ENCODE data around the gene DTD2.
"Not testable (repeated sequence)": the region's sequence is repeated elsewhere in the genome, so short reads cannot be mapped to it uniquely, and the experiment has no call there.

Gene DTD2

DNA sequence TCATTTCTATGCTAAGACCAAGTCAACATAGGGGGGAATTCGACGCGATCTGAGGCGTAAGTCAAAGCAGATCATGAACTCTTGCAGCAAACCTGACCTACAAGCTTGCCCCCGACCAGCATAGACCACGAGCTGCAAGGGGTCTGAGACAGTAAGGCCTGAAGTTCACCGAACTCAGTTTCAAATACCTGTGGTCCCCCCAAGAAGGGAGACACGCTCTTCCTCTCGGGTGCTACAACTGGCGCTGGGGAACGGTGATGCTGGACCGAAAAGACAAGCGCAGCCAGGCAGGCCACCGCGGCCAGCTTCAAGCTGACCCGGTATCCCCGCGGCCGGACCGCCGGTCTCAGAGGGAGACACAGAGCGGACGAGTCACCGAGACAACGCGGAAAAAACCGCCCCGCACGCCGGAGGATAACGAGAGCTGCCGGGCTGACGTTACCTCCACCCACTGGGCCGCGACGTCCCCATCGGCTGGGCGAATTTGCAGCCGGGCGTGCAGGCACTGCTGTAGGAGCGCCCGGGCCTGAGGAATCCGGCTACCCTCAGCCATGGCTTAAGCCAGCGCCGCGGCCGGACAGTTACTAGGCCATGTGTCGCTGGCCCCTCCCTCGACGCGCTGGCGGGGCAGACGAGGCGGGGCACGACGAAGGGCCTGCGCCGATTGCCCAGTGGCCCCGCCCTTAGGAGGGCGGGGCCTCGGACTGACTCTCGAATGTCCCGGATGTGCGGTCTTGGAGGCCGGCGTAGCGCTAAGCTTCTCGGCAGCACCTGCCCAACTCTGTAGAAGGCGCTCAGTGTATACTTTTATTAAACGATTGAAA is at the start of gene DTD2:
Gene DTD2 (minus strand): TSS at position 666 of the 824 bp plus-strand sequence. CDS start 113 bp downstream, at position 553.
- peak; percentile 97 for DNase-seq (ENCODE audit: low spot score)

DNA sequence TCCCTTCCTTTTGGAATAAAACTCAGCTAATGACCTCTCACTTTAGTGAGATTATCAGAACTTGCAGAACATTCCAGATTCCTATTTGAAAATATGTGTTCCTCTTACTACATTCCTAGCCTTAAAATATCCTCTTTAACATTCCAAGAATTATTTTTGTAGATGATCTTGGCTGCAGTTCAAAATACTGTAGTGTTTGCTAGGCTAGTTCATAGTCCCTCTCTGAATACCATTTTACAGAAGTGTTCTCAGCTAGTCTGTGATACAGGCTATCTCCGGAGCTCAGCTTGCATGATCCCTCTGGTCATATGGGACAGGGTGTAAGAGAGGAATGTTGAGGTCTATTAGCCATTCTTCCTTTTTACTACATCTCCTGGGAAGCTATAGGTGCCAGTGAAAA is 48.1 kb upstream of the DTD2 start:
- no peak for DNase-seq (ENCODE audit: low spot score)

DNA sequence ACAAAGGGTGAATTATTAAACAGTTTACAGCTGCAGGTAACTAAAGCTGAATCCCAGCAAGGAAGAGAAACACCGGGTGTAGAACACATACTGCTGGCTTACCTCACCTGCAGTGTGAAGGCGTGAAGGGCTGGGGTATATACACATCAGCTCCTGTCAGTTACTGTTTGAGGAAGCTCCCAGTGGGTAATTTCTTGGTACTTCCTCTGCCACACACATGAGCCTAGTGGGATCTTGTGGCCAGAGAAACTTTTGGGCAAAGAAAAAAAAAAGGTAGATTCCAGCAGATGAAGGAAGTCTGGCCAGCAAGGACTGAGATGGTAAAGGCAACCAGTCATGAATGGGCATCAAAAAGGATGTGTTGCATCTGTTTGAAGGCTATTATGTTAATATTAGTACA is 44.6 kb upstream of the DTD2 start:
- DNase-seq (ENCODE audit: low spot score), result no peak

DNA sequence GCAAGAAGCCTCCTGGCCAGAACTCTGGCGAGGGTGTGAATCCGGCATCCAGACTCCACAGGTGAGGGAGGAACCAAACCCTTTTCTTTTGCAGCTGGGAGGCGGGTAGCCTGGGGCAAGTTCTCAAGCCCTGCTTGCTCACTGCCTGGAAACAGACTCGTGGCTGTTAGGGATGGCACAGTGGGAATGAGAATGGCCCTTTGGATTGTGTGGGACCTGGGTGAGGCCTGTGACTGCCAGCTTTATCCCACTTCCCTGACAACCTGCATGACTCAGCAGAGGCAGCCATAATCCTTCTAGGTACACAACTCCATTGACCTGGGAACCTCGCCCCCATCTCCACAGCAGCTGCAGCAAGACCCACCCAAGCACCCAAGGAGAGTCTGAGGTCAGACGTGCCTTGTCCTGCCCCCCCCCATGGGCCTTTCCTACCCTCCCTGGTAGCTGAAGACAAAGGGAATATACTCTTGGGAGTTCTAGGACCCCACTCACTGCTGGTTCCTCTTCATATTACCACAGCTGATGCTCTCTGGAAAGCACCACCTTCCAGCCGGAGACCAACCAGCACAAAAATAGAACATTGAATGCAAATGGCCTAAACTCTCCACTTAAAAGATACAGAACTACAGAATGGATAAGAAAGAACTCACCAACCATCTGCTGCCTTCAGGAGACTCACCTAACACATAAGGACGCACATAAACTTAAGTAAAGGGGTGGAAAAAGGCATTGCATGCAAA is 35.6 kb upstream of the DTD2 start:
- DNase-seq (ENCODE audit: low spot score), result no peak

DNA sequence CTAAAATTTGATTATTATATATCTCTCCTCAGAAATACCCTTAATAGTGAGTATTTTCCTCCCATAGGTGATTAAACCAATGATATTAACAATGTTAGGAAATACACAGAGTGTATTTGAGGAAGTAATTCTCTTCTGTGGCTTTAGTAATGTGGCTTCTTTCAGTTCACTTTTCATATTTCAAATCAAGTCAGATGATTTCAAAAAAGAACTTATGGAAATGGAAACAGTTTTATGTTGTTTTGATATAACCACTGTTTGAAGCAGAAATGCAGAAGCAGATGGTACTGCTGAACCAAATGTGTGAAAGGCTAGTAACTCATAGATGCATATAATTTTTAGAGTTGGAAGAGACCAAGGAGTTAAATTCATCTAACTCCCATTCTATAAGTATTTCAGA is 32.4 kb upstream of the DTD2 start:
- DNase-seq (ENCODE audit: low spot score), result no peak

DNA sequence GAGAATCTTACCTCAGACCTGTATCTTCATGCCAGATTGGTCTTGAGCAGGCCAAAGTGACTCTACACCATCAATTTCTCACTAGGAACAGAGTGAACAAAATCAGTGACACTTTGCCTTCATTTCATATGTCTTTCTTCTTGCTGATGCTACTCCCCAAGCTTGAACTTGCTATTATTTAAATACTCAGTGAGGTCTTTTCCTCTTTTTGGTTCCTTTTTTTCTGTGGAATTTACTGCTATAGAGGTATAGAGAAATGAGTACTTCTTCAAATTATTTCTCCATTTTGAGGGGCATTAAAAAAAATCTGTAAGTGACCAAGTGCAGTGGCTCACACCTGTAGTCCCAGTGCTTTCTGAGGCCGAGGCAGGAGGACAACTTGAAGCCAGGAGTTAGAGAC is 30.6 kb upstream of the DTD2 start, which contains the start of gene GPR33:
Gene GPR33 (minus strand): TSS at position 154 of the 400 bp plus-strand sequence. CDS start 4,074 bp downstream, outside the sequence.
- DNase-seq (ENCODE audit: low spot score), result no peak

DNA sequence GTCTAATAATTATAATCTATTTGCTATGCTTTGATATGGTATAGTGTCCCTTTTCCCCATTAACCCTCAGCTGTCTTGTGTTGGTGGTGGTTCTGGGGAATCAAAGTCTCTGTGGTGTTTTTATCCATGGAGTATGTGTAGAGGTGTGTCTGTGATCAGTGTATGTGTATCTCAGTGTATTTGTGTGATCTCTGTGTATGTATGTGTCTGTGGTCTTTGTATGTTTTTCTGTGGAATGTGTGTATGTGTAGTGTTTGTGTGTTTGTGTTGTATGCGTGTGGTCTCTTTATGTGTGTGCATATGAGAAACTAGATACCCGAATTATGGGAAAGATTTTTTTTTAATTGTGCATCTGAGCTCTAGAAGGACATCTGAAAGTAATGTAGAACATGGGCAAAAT is 29.5 kb upstream of the DTD2 start:
- DNase-seq (ENCODE audit: low spot score), result no peak

DNA sequence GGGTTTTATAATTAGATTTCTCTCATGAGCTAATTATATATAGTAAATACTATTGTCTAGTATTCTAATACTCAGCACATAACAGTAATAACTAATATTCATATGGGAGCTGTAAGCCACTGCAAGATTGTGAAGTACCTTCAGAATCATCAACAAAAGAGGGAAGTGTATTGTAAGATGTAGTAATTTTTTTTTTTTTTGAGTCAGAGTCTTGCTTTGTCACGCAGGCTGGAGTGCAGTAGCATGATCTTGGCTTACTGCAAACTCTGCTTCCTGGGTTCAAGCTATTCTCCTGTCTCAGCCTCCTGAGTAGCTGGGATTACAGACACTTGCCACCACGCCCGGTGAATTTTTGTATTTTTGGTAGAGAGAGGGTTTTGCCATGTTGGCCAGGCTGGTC is 27.4 kb upstream of the DTD2 start:
- no peak for DNase-seq (ENCODE audit: low spot score)

DNA sequence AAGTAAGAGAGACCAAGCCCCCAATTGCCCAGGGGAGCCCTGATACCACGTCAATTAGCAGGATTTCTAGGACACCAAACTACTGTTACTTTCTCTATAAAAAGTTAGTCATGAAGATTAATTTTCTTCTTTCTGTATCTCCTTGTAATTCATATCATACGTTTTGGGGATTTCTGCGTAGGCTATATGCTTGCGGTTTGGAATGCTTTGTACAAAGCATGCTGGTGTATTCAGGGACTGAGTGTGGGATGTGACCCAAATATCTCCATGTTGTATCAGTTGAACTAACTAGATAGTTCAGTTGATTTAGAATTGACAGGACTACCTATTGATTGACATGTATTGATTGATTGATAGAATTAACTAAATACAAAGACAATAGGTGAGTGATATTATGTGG is 22.9 kb upstream of the DTD2 start:
- DNase-seq (ENCODE audit: low spot score), result no peak

DNA sequence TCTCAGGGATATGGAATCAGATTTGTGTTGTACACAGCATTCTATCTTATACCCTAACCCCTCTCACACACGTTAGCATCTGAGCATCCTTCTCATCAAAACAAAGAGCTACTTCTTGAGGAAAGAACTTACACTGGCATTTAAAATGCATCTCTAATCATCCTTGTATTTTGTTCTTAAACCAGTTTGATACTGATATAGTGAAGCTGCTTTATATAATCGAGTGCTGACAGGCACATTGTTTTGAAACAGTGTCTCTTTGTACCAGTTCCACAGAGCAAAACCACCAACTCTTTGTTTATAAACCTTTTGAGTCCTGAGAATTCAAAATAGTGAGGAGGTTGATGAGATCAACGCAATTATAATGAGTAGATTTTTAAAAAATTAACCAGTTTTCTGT is 21.7 kb upstream of the DTD2 start:
- DNase-seq (ENCODE audit: low spot score), result no peak

DNA sequence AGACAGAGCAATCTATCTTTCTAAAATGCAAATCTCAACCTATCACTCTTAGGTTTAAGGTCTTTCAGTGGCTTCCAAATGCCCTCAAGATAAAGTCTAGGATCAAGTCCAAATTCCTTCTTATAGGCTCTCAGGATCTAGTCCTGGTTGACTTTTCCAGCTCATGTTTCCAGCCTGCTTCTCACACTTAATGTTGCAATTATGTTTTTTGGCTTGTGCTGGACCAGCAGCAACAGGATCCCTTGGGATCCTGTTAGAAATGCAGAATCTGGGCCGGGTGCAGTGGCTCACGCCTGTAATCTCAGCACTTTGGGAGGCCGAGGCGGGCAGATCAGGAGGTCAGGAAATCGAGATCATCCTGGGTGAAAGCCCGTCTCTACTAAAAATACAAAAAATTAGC is 19.9 kb upstream of the DTD2 start:
- no peak for DNase-seq (ENCODE audit: low spot score)

DNA sequence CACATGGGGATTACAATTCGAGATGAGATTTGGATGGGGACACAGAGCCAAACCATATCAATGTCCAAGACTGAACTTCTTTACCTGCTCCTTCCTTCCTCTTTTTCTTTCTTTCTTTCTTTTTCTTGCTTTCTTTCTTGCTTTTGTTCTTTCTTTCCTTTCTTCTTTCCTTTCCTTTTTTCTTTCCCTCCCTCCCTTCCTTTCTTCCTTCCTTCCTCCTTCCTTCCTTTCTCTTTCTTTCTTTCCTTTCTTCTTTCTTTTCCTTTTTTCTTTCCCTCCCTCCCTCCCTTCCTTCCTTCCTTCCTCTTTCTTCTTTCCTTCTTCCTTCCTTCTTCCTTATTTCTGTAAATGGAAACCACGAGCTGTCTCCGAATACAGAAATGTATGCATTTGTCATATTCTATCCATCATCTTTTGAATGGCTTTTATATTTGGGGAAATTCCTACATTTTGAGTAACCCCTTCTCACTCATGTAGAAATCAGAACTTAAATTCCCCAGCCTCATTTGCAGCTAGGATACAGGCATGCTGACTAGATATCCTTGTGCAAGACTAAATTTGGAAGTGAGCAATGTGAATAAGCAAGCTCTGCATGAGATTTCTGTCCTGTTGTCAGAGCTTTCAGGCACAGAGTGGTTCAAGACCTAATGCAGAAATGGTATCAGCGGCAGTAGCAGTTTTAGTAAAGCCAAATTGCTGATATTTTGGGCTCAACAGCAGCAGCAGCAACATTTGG is 19.0 kb upstream of the DTD2 start:
- no peak for DNase-seq (ENCODE audit: low spot score)

DNA sequence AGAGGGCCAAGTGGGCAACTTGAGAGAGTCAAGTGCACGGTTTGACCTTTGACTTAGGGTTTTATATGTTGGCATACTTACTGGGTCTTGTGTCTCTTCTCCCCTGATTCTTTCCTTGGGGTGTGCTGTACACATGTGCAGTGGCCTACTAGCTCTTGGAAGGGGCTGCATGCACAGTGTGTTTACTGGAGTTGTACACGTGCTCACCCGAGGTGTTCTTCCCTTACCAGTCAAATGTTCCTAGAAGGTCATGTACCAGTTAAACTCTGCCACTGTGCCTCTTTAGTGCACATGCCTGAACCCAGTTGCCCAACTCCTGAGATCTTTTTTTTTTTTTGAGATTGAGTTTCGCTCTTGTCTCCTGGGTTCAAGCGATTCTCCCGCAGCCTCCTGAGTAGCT is 9.2 kb upstream of the DTD2 start:
- DNase-seq (ENCODE audit: low spot score), result no peak

DNA sequence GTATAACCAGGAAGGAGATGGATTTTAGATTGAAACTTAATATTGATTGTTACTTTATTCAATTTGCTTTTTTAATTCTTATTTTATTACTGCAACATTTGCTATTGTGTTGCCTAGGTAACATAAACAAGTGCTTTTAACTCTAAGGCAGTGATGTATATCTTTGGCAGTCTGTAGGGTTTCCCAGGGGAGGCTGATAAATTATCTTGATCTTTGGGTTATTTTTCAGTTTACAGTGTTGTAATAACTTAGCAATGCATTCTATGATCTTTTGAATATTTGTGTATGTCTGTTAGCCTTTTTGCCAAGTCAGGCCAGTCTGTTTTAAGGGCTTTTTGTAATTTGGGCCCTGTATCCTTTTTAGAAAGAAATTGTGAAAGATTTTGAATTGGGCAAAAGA is 7.8 kb upstream of the DTD2 start:
- DNase-seq (ENCODE audit: low spot score), result no peak

DNA sequence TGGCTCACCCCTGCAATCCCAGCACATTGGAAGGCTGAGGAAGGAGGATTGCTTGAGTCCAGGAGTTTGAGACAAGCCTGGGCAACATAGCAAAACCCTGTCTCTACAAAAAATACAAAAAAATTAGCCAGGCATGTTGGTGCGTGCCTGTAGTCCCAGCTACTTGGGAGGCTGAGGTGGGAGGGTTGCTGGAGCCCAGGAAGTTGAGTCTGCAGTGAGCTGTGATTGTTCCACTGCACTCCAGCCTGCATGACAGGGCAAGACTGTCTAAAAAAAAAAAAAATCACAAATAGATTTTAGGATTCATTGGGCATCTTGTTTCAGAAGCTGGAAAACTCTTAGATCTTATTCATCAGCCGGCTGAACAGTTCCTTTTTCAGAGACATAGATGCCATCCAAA is 5.1 kb upstream of the DTD2 start:
- not testable (repeated sequence) for DNase-seq (ENCODE audit: low spot score)

DNA sequence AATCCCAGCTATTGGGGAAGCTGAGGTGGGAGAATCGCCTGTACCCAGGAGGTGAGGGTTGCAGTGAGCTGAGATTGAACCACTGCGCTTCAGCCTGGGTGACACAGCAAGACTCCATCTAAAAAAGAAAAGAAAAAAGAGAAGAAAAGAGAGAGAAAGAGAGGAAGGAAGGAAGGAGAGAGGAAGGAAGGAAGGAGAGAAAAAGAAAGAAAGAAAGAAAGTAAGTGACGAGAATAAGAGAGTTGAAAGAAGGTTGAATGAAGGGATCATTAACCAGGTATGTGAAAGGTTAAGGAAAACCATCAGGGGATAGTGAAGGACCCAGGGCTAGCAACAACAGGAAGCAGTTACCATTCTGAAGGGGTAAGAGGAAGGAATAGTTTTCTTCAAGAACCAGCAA is 4.2 kb upstream of the DTD2 start:
- DNase-seq (ENCODE audit: low spot score), result no peak

DNA sequence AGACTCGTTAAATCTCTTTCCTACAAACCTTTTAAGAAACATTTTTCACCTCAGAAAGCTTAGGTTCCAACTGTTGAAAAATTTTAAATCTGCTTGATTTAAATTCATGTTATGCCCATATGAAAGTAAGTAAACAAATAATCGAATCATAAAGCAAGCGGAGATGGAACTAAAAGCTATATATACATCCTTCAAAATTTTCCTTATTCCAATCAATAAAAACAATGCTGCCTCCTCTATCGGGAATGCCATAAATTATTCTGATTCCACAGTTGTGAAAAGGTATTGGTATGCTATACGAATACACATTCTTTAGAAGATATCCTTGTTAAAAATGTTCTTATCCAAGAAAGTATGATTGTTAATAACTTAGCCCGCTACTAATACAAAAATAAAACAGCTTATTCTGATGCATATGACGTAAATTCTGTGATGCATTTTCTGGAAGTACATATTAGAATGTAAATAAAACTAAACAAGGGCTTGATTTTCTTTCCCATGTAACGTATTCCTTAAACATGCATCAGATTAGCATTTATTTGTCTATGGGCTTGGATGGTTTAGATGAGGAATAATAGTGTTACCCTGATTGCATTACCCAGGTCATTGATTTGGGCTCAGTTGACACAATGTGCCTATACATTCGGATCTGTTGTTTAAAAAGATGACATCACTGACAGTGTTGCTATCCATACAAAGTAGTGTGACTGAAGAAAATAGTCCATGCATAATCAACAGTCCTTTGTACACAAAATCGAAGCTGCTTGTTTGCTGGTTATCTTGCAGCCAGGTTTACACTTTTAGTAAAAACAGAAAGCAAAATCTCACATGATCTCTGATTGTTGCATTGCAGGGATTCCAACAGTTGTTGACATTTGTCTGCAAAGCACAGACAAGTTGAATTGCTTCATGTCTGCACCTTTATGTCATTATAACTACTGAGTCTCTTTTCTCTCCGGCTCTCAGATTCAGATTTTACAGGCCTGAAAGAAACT is 656 bp upstream of the DTD2 start:
- DNase-seq (ENCODE audit: low spot score), result no peak

DNA sequence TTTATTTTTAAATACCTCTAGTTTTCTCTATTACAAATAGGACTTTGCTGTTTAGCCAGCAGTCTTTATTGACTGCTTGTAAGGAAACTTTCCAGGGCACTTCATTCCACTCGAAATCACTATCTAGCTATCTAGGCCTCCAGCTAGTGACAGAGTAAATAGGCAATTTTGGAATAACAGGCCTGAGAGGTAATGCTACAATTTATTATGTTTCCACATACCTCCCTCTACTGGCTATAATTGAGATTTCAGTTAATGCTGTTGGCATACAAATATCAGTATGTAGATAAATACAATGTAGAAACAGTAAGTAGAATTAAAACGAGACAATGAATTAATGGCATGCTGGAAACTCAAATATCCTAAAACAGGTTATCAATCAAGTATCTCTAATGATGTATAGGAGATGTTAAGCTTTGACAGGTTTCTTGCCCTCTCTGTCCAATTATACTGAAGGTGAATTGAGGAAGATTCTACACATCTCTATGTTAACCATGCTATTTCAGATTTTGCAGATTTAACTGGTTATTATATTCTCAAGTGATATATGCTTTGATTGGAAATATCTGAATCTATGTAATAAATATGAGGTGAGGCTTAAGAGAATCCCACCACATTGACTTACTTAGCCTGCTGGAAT is 7.2 kb downstream of the DTD2 start:
- peak; percentile 54 for DNase-seq (ENCODE audit: low spot score)

DNA sequence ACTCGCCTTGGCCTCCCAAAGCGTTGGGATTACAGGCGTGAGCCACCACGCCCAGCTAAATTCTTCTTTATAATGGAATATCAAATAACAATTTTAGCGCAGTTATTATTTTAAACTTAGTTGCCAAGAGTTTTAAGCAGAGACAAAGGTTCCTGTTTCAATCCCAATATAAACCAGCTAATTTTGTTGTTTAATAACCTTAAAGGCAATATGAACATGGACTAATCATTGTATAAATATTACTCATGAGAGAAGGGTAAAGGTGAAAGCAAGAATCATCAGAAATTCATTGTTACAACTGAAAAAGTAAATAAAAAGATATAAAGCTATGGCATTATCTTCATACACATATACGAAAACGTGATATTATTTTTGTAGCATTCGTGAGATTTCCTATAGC is 8.2 kb downstream of the DTD2 start:
- no peak for DNase-seq (ENCODE audit: low spot score)

DNA sequence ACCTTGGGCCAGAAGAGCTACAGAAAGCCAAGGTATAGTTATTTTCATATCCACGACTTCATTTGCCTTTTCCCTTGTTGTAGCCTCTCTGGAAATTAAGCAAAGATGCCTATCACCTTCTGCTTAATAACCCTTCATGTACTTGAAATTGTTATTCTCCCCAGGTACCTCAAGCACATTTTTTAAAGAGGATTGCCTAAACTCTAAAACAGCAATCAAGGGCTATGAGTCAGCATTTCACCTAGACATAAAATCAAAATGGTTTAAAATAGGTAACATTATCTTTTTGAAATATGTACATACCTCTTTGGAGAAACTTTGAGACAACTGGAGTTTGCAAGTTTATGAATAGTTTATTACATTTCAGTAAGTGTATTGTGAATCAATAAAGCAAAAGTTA is 11.6 kb downstream of the DTD2 start:
- DNase-seq (ENCODE audit: low spot score), result no peak

DNA sequence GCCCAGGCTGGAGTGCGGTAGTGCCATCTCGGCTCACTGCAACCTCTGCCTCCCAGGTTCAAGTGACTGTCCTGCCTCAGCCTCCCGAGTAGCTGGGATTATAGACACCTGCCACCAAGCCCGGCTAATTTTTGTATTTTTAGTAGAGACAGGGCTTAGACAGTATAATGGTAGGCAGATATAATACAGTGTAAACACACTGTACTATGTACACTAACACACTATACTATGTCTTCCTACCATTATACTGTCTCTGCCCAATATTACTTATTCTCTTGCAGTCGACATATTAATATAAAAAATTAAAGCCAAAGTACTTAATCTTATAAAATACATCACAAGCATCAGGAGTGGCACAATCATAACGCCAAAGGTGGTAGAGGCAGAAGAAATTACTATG is 15.0 kb downstream of the DTD2 start:
- no peak for DNase-seq (ENCODE audit: low spot score)

All from hematopoietic multipotent progenitor cell treated with erythropoietin and hydrocortisone succinate and interleukin-3 and kit ligand, for 15 days (in vitro differentiated cells).